ENCODE measurements around the gene ADAM23.

Gene ADAM23

DNA sequence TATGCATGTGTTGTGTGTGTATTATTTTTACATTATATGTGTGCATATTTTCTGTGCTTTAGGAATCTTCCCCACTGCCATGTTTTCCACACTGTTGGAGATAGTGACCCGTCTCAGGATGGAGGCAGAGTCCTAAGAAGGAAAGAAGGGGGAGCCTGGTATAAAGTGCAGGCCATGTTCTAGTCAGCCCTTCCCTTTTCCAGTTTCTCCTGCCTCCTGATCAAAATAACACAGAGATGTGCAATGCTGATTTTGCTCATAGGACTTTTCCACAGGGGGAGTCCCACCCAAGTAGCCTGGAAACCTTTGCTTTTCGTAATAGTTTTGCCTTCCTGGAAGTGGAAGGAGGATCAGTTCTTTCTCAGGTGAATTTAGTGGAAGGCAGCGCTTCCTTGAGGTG is 126.1 kb downstream of the ADAM23 start:
- no peaks in the 10 kb centered on the region for H3K27me3 ChIP-seq (ENCODE audit: low read depth, low read length)
- no peak overlapping the region for H3K4me3 ChIP-seq (ENCODE audit: low read depth in 1 of 2, low read length in 2 of 2)
- H3K4me1 ChIP-seq (ENCODE audit: control insufficient read depth in 1 of 2, insufficient read depth in 2 of 2, low read length in 2 of 2) = no peaks in the 10 kb centered on the region
- no peaks in the 10 kb centered on the region for H3K36me3 ChIP-seq (ENCODE audit: control insufficient read depth in 1 of 2, insufficient read depth in 2 of 2, low read length in 2 of 2)
- no peaks in the 10 kb centered on the region for H3K9me3 ChIP-seq (ENCODE audit: control insufficient read depth in 1 of 2, low read length in 2 of 2)
- H3K27ac ChIP-seq (ENCODE audit: low read length) = no peak overlapping the region

DNA sequence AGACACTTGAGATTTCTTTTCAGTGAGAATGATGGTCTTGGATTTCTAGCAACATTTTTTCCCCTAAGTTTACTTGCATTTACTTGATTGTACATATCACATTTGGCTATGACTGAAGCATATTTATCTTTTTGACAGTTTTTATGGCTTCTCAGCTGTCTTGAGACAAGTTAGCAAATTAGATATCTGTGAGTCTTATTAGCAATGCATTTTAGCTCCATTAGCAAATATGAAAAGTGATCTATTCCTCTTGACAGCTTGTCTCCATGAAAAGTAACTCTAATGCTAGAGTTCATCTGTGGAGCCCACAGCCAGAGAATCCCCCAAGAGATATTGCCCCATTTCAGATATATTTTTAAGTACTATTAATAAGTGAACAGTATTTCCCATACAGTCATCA is 126.9 kb downstream of the ADAM23 start:
- no peak overlapping the region for H3K27ac ChIP-seq (ENCODE audit: low read length)
- H3K4me3 ChIP-seq (ENCODE audit: low read depth in 1 of 2, low read length in 2 of 2) = no peak overlapping the region
- no peaks in the 10 kb centered on the region for H3K4me1 ChIP-seq (ENCODE audit: control insufficient read depth in 1 of 2, insufficient read depth in 2 of 2, low read length in 2 of 2)
- no peaks in the 10 kb centered on the region for H3K9me3 ChIP-seq (ENCODE audit: control insufficient read depth in 1 of 2, low read length in 2 of 2)
- H3K27me3 ChIP-seq (ENCODE audit: low read depth, low read length) = no peaks in the 10 kb centered on the region
- H3K36me3 ChIP-seq (ENCODE audit: control insufficient read depth in 1 of 2, insufficient read depth in 2 of 2, low read length in 2 of 2) = no peaks in the 10 kb centered on the region

DNA sequence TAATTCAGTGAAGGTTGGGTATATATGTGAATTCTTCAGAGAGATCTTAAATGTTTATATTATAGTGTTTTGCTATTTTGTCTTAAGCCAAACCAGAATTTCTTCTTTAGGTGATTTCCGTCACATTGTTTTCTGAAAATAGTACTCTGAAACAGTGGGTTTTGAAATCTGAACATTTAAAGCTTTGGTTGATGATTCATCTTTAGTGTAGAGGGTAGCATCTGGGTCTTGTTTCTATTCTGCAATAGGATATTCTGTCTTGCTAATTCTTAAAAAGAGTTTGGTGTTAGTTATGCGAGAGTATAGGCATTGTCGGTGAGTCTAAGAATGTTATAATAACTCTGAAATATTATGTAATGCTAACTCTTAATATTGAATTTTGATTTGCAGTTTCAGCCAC is 129.4 kb downstream of the ADAM23 start:
- Histone ChIP-seq H3K36me3 (ENCODE audit: control insufficient read depth in 1 of 2, insufficient read depth in 2 of 2, low read length in 2 of 2) (no peaks in the 10 kb centered on the region), H3K4me1 (ENCODE audit: control insufficient read depth in 1 of 2, insufficient read depth in 2 of 2, low read length in 2 of 2) (no peaks in the 10 kb centered on the region), H3K4me3 (ENCODE audit: low read depth in 1 of 2, low read length in 2 of 2) (no peak overlapping the region), H3K27ac (ENCODE audit: low read length) (no peak overlapping the region), H3K9me3 (ENCODE audit: control insufficient read depth in 1 of 2, low read length in 2 of 2) (no peaks in the 10 kb centered on the region), H3K27me3 (ENCODE audit: low read depth, low read length) (no peaks in the 10 kb centered on the region)

- H3K27ac ChIP-seq (ENCODE audit: low read length) = no peak overlapping the region
- no peaks in the 10 kb centered on the region for H3K9me3 ChIP-seq (ENCODE audit: control insufficient read depth in 1 of 2, low read length in 2 of 2)
- no peaks in the 10 kb centered on the region for H3K27me3 ChIP-seq (ENCODE audit: low read depth, low read length)
- no peaks in the 10 kb centered on the region for H3K36me3 ChIP-seq (ENCODE audit: control insufficient read depth in 1 of 2, insufficient read depth in 2 of 2, low read length in 2 of 2)
- H3K4me3 ChIP-seq (ENCODE audit: low read depth in 1 of 2, low read length in 2 of 2) = no peak overlapping the region
- H3K4me1 ChIP-seq (ENCODE audit: control insufficient read depth in 1 of 2, insufficient read depth in 2 of 2, low read length in 2 of 2) = no peaks in the 10 kb centered on the region
Observed at GRCh38 chr2:206573793-206574192, 130.5 kb downstream of the ADAM23 start.

GRCh38 chr2:206584323-206585116 is 141.2 kb downstream of the ADAM23 start:
- Histone ChIP-seq H3K4me3 (ENCODE audit: low read depth in 1 of 2, low read length in 2 of 2) (no peak overlapping the region), H3K27ac (ENCODE audit: low read length) (no peak overlapping the region), H3K4me1 (ENCODE audit: control insufficient read depth in 1 of 2, insufficient read depth in 2 of 2, low read length in 2 of 2) (no peaks in the 10 kb centered on the region), H3K27me3 (ENCODE audit: low read depth, low read length) (no peaks in the 10 kb centered on the region), H3K9me3 (ENCODE audit: control insufficient read depth in 1 of 2, low read length in 2 of 2) (no peaks in the 10 kb centered on the region), H3K36me3 (ENCODE audit: control insufficient read depth in 1 of 2, insufficient read depth in 2 of 2, low read length in 2 of 2) (no peaks in the 10 kb centered on the region)

DNA sequence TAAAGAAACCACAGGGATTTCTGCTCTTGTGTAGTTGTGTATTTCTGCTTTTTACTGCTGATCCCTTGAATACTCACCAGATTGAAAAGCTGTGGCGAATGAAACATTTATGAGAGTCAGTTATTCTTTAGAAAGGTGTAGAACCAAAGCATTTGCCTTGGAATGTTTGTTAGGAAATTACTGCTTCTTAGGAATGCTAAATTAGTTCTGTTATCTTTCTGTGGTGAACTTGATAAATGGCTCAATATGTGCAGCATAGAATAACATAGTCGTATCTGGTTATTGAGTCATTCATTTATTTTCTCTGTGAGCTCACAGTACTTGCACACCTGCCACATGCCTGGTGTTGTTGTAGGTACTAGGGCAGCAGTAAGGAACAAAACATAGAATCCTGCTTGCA is 142.0 kb downstream of the ADAM23 start:
- Histone ChIP-seq H3K9me3 (ENCODE audit: control insufficient read depth in 1 of 2, low read length in 2 of 2) (no peaks in the 10 kb centered on the region), H3K4me1 (ENCODE audit: control insufficient read depth in 1 of 2, insufficient read depth in 2 of 2, low read length in 2 of 2) (no peaks in the 10 kb centered on the region), H3K27ac (ENCODE audit: low read length) (no peak overlapping the region), H3K4me3 (ENCODE audit: low read depth in 1 of 2, low read length in 2 of 2) (no peak overlapping the region), H3K27me3 (ENCODE audit: low read depth, low read length) (no peaks in the 10 kb centered on the region), H3K36me3 (ENCODE audit: control insufficient read depth in 1 of 2, insufficient read depth in 2 of 2, low read length in 2 of 2) (no peaks in the 10 kb centered on the region)

DNA sequence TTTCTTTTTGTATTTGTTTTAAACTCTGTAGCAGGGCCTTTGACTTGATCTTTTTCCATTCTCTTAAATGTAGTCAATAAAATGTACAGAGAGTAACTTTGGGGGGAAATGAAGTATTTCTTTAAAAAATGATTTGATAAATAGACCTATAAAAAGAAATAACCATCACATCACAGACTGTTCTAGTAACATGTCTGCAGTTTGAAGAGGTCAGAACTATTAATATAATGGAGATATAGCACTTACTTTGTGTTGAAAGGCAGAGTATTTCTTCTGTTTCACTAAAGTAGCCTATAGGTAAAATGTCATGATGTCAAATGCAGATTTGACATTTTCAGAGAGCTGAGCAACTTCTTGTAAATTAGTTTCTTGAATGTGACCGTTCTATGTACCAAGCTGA is 143.3 kb downstream of the ADAM23 start:
- no peaks in the 10 kb centered on the region for H3K4me1 ChIP-seq (ENCODE audit: control insufficient read depth in 1 of 2, insufficient read depth in 2 of 2, low read length in 2 of 2)
- no peaks in the 10 kb centered on the region for H3K9me3 ChIP-seq (ENCODE audit: control insufficient read depth in 1 of 2, low read length in 2 of 2)
- no peak overlapping the region for H3K4me3 ChIP-seq (ENCODE audit: low read depth in 1 of 2, low read length in 2 of 2)
- H3K27ac ChIP-seq (ENCODE audit: low read length) = no peak overlapping the region
- no peaks in the 10 kb centered on the region for H3K36me3 ChIP-seq (ENCODE audit: control insufficient read depth in 1 of 2, insufficient read depth in 2 of 2, low read length in 2 of 2)
- no peaks in the 10 kb centered on the region for H3K27me3 ChIP-seq (ENCODE audit: low read depth, low read length)

DNA sequence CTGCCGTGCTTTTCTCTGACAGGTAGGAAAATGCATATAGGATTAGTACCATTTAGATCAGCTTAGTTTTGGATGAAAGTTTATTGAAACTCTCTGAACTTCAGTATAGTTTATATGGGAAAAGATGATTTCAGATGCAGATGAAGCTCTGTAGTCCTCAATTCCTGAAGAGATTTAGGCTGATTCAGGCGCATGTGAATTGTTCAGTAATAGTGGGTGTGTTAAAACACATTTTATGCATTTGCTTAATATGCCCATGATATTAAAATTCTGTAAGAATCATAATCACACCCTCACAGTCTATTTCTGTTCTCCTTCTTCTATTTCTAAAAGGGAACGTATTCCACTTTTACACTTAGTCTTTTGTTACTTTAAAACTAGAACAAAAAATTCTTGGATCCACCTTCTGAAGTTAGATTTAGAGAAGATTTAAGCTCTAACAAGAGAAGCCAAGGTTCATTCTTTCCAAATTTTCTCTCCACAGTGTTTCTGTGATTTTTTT is 154.4 kb downstream of the ADAM23 start:
- Histone ChIP-seq H3K4me3 (ENCODE audit: low read depth in 1 of 2, low read length in 2 of 2) (no peak overlapping the region), H3K36me3 (ENCODE audit: control insufficient read depth in 1 of 2, insufficient read depth in 2 of 2, low read length in 2 of 2) (no peaks in the 10 kb centered on the region), H3K9me3 (ENCODE audit: control insufficient read depth in 1 of 2, low read length in 2 of 2) (no peaks in the 10 kb centered on the region), H3K27me3 (ENCODE audit: low read depth, low read length) (no peaks in the 10 kb centered on the region), H3K4me1 (ENCODE audit: control insufficient read depth in 1 of 2, insufficient read depth in 2 of 2, low read length in 2 of 2) (no peaks in the 10 kb centered on the region), H3K27ac (ENCODE audit: low read length) (no peak overlapping the region)

DNA sequence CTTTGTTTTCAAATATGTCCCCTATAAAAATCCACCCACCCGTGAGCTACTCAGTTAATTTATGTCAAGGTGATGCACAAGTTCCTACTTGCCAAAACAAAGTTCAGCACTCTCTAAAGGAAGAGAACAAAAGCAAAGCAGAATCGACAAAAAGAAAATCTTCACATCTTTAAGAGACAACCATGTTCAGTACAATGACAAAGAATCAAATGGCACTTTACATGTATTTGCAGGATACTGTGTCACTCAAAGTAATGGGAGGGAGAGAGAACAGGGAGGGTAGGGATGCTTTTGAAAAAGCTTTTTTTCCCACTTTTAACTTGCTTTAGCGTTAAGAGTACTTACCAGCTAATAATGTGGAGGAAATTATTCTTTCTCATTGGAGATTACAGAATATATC is 159.9 kb downstream of the ADAM23 start:
- Histone ChIP-seq H3K4me3 (ENCODE audit: low read depth in 1 of 2, low read length in 2 of 2) (no peak overlapping the region), H3K9me3 (ENCODE audit: control insufficient read depth in 1 of 2, low read length in 2 of 2) (no peaks in the 10 kb centered on the region), H3K27ac (ENCODE audit: low read length) (no peak overlapping the region), H3K4me1 (ENCODE audit: control insufficient read depth in 1 of 2, insufficient read depth in 2 of 2, low read length in 2 of 2) (no peaks in the 10 kb centered on the region), H3K36me3 (ENCODE audit: control insufficient read depth in 1 of 2, insufficient read depth in 2 of 2, low read length in 2 of 2) (no peaks in the 10 kb centered on the region), H3K27me3 (ENCODE audit: low read depth, low read length) (no peaks in the 10 kb centered on the region)

- H3K4me3 ChIP-seq (ENCODE audit: low read depth in 1 of 2, low read length in 2 of 2) = no peak overlapping the region
- H3K36me3 ChIP-seq (ENCODE audit: control insufficient read depth in 1 of 2, insufficient read depth in 2 of 2, low read length in 2 of 2) = no peaks in the 10 kb centered on the region
- H3K27me3 ChIP-seq (ENCODE audit: low read depth, low read length) = no peaks in the 10 kb centered on the region
- H3K27ac ChIP-seq (ENCODE audit: low read length) = no peak overlapping the region
- H3K9me3 ChIP-seq (ENCODE audit: control insufficient read depth in 1 of 2, low read length in 2 of 2) = no peaks in the 10 kb centered on the region
- H3K4me1 ChIP-seq (ENCODE audit: control insufficient read depth in 1 of 2, insufficient read depth in 2 of 2, low read length in 2 of 2) = no peaks in the 10 kb centered on the region
Observed at GRCh38 chr2:206610451-206610850, 167.1 kb downstream of the ADAM23 start.

GRCh38 chr2:206611191-206611590 is 167.9 kb downstream of the ADAM23 start:
- Histone ChIP-seq H3K4me1 (ENCODE audit: control insufficient read depth in 1 of 2, insufficient read depth in 2 of 2, low read length in 2 of 2) (no peaks in the 10 kb centered on the region), H3K36me3 (ENCODE audit: control insufficient read depth in 1 of 2, insufficient read depth in 2 of 2, low read length in 2 of 2) (no peaks in the 10 kb centered on the region), H3K4me3 (ENCODE audit: low read depth in 1 of 2, low read length in 2 of 2) (no peak overlapping the region), H3K27me3 (ENCODE audit: low read depth, low read length) (no peaks in the 10 kb centered on the region), H3K27ac (ENCODE audit: low read length) (no peak overlapping the region), H3K9me3 (ENCODE audit: control insufficient read depth in 1 of 2, low read length in 2 of 2) (no peaks in the 10 kb centered on the region)

DNA sequence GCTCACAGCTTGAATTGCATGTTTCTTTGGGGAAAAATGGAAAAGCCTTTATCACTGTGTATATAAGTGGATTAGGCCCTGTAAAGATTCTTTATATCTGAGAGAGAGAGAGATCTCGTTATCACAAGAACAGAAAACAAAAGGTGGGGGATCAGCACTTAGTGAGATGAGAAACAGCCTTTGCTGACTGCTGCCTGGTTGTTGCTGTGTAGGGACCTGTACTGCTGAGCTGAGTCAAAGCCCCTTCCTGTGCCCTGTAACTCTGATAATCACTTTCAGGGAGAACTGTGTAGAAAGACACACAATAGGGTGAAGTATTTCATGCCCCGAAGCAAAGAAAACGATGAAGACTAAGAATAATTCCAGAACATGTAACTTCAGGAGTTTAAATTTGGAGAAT is 168.4 kb downstream of the ADAM23 start:
- Histone ChIP-seq H3K27ac (ENCODE audit: low read length) (no peak overlapping the region), H3K4me3 (ENCODE audit: low read depth in 1 of 2, low read length in 2 of 2) (no peak overlapping the region), H3K27me3 (ENCODE audit: low read depth, low read length) (no peaks in the 10 kb centered on the region), H3K4me1 (ENCODE audit: control insufficient read depth in 1 of 2, insufficient read depth in 2 of 2, low read length in 2 of 2) (no peaks in the 10 kb centered on the region), H3K36me3 (ENCODE audit: control insufficient read depth in 1 of 2, insufficient read depth in 2 of 2, low read length in 2 of 2) (no peaks in the 10 kb centered on the region), H3K9me3 (ENCODE audit: control insufficient read depth in 1 of 2, low read length in 2 of 2) (no peaks in the 10 kb centered on the region)

All from muscle layer of duodenum (tissue), 2 donors.